CD4-positive, alpha-beta T cell treated with Interleukin-12 subunit alpha and Interleukin-12 subunit beta, for 1 hour (primary cell): ENCODE measurements around the gene CTDNEP1.
A peak's percentile ranks its signal among the peaks of the same experiment; 100 is the strongest.

Source experiments
- DNase-seq: peaks from one replicate; pipeline ENCODE4 v3.0.0-alpha.2; 2020

The CTDNEP1 gene

DNA sequence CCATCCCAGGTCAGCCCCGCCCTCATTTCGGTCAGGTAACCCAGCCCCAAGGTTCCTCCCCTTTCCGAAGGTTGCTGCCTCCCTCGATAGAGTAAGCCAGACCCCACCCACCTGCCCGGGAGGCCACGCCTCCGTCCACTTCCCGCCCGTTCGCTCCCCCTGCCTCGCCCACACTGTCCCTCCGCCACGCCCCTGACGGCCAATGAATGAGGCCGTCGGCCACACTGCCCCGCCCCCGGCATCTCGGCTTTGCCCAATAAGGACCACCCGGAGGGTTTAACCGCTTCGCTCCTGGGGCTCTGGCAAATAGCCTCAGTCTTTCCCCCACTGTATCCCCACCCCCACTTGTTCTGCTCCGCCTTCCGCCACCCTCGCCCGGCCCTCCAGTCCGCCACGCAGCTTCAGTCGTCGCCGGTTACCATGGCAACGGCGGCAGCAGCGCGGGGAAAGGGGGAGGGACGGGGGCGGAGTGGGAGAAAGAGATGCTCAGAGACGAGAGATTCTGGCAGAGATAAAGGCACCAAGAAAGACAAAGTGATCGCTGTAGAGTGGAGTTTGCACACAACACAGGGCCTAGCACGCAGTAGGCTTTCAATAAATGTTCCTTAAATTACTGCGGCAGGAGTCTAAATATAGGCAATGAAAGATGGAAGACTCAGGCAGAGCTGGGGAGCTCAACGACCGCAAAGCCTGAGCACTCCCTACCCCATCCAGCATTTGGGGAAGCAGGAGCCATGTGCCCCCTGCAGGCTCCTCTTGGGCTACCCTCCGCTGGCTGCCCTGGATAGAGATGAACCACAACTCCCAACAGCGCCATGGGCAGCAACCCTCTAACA, 37.0 kb downstream of the CTDNEP1 start:
- peak; percentile 100 for DNase-seq

DNA sequence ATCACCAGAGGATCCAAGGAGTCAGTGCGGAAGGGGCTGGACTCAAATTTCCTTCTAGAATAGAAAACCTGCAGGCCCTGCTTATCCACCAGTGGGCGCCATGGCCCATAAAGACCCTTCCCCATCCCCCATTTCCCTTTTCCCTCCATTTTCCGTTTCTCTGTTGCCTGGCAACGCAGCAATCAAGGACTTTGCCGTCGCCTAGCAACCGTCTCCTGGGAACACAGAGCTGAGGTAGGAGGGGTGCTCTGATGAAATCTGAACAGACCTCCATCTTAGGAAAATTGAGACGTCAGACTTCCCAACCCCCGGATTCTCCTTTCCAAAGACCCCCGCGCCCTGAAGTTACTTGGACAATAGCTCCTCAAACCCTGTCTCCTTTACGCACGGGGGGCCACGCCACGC, 37.6 kb downstream of the CTDNEP1 start:
- peak; percentile 90 for DNase-seq

DNA sequence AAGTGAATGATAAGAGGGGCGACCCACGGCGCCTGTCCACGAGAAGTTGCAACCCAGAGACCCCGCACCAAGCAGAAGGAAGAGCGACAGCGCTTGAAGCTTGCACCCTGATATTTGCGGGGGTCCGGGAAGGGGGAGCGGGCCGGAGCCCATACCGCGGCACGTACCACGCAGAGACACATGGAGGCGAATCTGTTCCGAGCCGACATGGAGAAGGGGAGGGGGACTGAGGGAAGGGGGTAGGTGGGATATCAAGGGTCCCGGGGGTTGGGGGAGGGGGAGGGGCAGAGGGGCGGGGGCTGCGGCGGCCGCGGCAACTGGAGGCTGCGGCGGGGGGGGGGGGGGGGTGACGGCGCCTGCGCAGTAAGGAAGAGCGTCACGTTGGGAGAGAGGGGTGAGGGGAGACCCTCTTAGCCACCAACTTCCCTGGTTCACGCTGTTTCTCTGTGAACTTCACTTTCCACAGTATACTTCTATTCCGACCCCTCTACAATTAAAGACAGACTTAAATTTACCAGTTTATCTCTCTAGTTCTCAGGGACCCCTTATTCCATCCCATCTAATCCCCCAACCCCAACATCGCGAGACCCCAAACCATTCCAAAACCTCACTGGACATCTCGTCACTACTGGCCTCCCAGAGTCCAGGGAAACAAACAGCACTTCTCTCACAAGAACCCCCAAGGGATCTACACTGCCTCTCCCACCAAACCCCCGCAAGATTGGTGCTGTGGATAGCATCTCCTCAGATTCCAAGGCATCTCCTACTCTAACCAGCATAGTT, 39.9 kb downstream of the CTDNEP1 start:
- no peak for DNase-seq

DNA sequence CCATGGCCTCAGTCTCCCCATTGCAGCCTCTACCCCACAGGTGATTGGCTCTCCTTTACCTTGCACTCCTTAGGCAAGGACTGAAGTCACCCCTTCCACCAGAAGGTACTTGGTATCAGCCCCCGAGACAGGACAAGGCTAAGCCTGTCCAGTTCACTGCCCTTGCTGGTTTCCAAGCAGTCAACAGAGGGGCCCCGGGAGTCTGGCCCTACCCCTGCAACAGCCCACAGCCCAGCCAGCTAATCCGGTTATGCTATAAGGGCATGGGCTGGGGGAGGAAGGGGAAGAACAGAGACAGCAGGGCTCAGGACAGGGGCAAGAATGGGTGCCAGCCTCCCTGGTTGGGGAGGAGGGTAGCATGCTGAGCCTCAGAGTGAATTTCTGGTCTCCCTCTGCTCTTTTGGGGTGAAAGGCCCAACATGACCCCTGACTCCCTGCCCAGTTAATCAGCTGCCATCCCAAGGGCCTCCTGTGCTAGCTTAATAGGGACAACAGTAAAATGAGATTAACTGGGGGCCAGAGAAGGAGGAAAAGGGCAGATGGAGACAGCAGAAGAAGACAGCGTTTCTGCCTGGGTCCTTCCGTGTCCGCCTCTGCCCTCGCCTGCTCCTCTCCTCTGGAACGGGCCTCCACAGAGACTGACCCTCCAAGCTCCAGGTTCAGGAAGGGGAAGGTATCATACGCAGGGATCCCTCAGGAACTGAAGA, 42.6 kb downstream of the CTDNEP1 start:
- no peak for DNase-seq

DNA sequence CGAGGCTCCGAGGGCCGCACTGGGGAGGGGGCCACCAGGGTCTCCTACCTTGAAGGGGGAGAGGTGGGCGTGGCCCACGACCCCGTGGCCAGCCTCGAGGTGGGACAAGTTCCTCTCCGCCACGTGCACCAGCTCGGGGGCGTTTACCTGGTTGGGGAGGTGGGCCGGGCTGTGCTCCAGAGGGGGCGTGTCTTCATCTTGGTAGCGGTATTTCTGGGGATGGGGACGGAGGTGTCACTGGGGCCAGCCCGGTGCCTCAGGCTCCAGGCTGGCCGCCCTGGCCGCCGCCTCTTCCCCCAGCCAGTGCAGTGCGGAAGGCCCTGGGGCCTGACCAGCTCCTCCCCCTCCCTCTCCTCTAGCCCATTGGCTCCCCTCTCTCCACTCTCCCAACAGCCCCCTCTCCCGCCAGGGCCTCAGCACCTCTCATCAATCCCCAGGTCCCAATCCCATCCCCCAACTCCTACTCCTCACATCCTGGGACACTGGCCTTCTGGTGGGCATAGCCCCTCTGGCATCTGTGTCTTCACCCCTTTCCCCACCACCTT, 43.4 kb downstream of the CTDNEP1 start:
- no peak for DNase-seq

DNA sequence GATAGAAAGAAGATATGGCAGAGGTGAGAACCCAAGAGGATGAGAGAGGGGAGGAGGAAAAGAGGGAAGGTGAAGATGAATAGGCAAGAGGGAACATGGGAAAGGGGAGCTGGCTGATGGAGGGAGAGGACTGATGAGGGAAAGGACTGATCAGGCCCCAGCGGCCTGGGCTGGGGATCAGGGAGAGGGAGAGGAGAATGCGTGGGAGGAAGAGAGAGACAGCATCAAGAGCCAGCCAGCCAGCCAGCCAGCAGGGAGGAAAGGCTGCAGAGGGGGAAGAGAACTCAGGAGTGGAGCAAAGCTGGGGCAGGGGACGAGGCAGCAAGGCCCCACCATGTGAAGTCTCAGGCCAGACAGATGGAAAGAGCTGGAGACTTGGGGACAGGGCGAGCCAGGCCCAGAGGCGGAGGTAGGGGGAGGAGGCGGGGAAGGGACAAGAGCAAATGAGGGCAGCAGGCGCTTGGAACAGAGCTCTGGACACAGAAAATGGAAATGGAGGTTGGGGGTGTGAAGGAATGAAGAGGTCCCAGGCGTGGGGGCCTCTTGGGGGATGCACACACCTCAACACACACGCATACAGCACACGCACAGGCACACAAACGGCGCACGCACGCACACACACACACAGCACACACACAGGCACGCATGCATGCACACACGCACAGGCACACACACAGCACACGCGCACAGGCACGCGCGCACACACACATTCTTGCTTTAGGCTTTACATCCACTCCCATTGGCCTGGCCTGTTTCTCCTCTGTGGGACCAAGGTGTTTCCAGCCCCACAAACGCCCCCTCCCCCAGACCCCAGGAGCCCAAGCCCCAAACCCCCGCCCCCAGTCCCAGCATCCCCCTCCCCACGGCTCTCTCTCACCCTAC, 44.2 kb downstream of the CTDNEP1 start:
- no peak for DNase-seq

DNA sequence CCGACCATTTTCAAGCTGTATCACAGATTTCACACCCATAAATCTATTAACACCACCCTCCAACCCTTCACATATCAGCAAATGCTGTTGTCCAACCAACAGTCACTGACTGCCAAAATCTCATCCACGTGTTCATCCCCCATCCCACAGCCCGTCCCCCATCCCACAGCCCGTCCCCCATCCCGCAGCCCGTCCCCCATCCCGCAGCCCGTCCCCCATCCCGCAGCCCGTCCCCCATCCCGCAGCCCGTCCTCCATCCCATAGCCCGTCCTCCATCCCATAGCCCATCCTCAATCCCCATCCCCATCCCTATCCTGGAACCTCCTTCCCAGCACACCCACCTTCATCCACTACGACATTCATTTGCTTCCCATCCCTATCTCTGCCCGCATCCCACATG, 46.0 kb downstream of the CTDNEP1 start:
- DNase-seq = no peak

DNA sequence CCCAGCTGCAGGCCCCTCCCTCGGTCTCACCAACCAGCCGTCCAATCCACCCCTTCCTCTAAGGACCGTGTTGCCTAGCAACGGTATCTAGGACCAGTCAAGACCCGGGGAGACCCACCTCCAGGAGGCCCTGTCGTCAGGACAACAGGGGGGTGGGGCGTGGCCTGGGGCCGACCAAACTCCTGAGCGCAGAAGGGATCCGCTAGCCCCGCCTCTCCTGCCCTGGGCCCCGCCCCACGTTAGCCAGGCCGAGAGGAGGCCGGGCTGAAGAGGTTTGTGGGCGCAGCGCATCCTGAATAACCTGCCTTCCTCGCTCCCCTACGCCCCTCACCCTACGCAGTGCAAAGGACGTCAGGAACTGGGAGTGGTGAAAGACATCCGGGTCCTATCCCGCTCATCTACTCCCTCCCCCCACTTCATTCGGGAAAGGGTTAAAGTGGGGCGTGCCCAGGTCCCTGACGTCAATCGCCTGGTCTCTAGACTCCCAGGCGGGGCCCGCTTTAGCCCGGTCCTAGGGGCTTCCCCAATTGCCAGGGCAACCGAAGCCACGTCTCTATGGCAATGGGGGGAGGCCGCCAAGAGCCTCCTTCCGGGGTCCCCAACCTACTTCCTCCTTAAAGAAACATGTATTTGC, 46.6 kb downstream of the CTDNEP1 start:
- DNase-seq = peak; percentile 99

DNA sequence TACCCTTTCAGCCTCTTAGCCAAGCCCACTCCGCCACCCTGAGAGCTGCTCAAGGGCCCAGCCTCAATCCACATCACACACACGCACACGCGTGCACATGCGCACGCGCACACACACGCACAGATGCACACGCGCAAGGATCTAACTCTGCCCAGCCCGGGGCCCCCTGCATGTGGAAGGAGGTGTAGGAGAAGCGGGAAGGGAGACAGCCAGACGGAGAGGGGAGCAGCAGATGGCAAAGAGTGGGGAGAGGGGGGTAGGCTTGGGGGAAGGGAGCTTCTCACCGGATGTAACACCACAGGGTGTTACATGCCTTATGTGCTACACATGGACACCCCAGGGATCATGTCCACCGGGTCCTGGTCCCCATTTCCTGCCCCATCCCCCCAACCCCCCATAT, 47.2 kb downstream of the CTDNEP1 start:
- DNase-seq = no peak

DNA sequence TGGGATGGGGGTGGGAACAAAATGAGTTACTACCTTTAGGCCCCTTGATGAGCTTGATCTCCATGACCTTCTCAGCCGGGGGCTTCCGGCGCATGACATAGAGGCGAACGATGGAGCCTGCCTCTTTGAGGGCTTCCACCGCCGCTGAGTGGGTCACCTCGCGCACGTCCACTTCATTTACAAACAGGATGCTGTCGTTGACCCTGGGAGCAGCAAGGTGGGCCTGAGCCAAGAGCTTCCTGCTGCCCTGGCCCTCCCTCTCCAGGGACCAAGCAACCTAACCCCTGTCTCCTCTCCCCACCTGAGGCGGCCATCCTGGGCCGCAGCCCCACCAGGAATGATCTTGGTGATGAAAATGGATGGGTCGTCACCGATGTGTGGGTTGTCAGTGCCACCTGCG, 48.1 kb downstream of the CTDNEP1 start:
- DNase-seq = no peak

DNA sequence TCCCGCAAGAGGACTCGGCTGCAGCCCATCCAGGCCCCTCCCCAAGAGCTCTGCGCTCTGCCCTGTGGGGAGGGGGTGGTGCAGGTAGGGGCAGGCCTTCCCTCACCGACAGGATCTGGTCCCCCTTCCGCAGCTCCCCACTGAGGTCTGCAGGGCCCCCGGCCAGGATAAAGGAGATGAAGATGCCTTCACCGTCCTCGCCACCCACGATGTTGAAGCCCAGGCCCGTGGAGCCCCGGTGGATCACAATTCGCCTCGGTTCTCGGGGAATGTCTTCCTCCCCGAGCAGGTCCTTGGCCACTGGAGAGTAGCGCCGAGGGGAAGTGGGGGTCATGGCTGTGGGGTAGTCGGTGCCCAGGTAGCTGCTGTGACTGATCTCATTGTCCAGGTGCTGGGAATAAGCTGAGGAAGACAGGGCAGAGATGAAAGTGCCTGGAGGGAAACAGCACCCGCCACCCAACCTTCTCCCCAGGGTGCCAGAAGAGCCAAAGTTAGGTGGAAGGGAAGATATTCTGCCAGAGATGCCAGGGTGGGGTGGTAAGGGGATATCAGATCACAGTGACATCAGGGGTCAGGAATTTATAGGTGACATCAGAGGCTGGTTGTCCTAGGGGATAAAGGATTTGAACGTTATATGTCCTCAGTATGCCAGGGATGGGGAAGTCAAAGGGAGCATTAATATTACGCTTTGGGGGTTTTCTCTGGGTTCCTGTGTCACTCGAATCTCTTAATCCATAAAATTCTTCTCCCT, 54.7 kb downstream of the CTDNEP1 start:
- no peak for DNase-seq

DNA sequence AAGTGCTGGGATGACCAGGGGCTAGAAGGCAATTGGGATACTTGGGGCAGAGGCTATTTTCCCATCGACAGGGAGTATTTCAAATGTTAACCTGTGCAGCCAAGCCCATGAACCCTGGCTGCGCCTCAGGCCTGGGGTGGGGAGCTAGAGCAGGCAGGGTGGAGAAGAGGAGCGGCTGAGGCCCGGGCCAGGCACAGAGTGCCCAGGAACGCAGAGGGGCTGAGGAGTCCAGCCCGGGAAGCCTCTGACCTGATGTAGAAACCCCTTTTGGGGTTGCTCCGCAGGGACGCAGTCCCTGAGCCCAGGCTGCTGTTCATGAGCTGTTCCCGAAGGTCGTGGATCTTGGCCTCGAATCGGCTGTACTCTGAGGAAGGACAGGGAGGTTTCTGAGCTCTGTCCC, 55.6 kb downstream of the CTDNEP1 start:
- DNase-seq = no peak
